T-helper 17 cell (primary cell): ENCODE results near the gene POLR3G. TPM values are rescaled to one million over a fixed set of nuclear protein-coding genes. Genes with fewer than 3 reads are reported as not detected.

Source experiments
- ATAC-seq: fragments of 150-1000 bp; cut with Tn5 transposase; 2 replicates; pipeline ENCODE4 v1.10.0; 2021; ENCODE audit warnings: mild to moderate bottlenecking, moderate library complexity
- DNase-seq, 3 donors: peaks; one replicate each; pipeline versions ENCODE4 v3.0.0 to v3.0.0-alpha.2; 2020 to 2021
- H3K9me3 ChIP-seq: one replicate; pipeline ENCODE4 v1.7.0; 2013; ENCODE audit warnings: low read length, mild to moderate bottlenecking; ENCODE audit not compliant: control insufficient read depth, poor library complexity, severe bottlenecking
- H3K27ac Mint-ChIP-seq: one replicate; pipeline ENCODE4 v1.8.0; 2022; ENCODE audit warnings: mild to moderate bottlenecking, moderate library complexity, mixed read lengths
- H3K27me3 Mint-ChIP-seq: one replicate; pipeline ENCODE4 v1.8.0; 2022; ENCODE audit warnings: mixed read lengths
- H3K36me3 Mint-ChIP-seq: one replicate; pipeline ENCODE4 v1.8.0; 2022; ENCODE audit warnings: low read depth, mixed read lengths
- H3K4me1 Mint-ChIP-seq: one replicate; pipeline ENCODE4 v1.8.0; 2022; ENCODE audit warnings: mild to moderate bottlenecking, mixed read lengths
- H3K4me3 Mint-ChIP-seq: one replicate; pipeline ENCODE4 v1.8.0; 2022; ENCODE audit warnings: mild to moderate bottlenecking, moderate library complexity, mixed read lengths
- total RNA-seq, 4 donors: library from RNA in 2 of 4; stranded (reverse) in 2 of 4; gene quantifications; one replicate each; pipeline ENCODE4 v1.2.3 and lab custom pipeline; 2022 to 2026

The POLR3G gene
- total RNA-seq, 2 donors from 2014 or later: 0.21 to 0.77 TPM

DNA sequence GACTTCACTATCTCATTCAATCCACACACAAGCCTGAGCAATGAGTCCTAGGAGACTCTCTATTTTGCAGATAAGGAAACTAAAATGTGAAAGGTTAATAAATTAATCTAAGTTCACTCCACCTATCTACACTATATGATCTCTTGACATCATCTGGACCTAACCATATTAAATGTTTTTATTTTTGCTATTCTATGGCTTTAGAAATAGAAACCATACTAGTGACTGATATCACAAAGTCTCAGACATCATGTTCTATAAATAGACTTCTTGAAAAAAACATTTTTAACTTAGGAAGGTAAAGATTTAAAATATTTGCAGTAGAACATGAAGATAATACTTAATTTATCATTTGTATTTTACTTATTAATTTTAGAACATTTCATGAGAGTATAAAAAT, 74.6 kb downstream of the POLR3G start:
- Mint-ChIP-seq H3K4me3 (no peak overlapping the region), H3K27me3 (peaks cover 60% of the 10 kb centered on the region)

DNA sequence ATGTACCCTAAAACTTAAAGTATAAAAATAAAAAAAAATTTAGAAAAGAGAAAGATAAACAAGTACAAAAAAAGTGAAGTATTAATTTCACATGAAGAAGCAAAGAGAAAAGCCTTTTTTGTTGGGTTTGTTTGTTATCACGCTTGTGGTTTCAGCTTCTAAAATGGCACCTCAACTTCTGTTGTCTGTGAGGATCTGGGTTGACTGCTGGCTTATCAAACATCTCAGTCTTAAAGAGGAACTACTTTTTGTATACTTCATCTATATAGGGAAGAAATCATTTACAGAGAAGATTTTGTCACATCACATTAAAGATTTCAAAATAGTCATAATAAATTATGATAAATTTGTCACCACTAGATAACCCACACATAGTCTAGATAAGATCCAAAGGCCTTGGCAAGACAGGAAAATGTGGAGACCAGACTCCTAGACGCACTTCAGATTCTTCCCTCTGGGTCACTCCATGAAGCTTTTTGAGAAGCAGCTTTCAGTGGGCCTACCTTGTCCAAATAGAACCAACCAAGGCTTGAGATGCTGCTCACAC, 75.1 kb downstream of the POLR3G start:
- Mint-ChIP-seq H3K27ac (no peak overlapping the region), H3K27me3 (peaks cover 61% of the 10 kb centered on the region), H3K4me3 (no peak overlapping the region), H3K36me3 (no peaks in the 10 kb centered on the region), H3K4me1 (peaks cover 2% of the 10 kb centered on the region)
- H3K9me3 ChIP-seq: no peaks in the 10 kb centered on the region
- ATAC-seq (peak; percentile 16), DNase-seq (no peak)

More for the DNA sequence above, 74.6 kb downstream of the POLR3G start:
- DNase-seq (no peak), ATAC-seq (no peak)
- H3K27ac Mint-ChIP-seq: no peak overlapping the region
- no peaks in the 10 kb centered on the region for H3K9me3 ChIP-seq
- peaks cover 2% of the 10 kb centered on the region for H3K4me1 Mint-ChIP-seq
- no peaks in the 10 kb centered on the region for H3K36me3 Mint-ChIP-seq

DNA sequence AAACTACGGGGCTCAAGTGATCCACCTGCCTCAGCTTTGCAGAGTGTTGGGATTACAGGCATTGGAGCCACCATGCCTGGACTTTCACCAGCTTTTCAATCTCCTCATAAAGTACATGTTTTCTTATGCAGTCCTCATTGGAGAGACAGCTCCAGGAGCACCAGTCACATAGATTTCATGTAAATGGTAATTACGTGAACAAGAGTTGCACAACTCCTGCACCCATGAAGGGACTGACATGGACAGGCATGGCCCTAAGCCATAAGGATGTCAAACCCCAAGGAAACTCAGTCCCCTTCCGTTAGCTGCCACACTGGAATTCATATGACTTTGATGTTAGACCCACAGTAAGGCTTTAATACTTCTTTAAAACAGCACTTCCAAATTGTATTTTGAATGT, 76.3 kb downstream of the POLR3G start:
- Mint-ChIP-seq H3K27me3 (peaks cover 65% of the 10 kb centered on the region), H3K36me3 (no peaks in the 10 kb centered on the region), H3K27ac (no peak overlapping the region), H3K4me1 (peaks cover 2% of the 10 kb centered on the region), H3K4me3 (no peak overlapping the region)
- ATAC-seq (no peak), DNase-seq (no peak)
- H3K9me3 ChIP-seq: no peaks in the 10 kb centered on the region

- H3K9me3 ChIP-seq: no peaks in the 10 kb centered on the region
- Mint-ChIP-seq H3K36me3 (no peaks in the 10 kb centered on the region), H3K4me3 (no peak overlapping the region), H3K4me1 (peaks cover 2% of the 10 kb centered on the region), H3K27me3 (peaks cover 67% of the 10 kb centered on the region), H3K27ac (no peak overlapping the region)
- ATAC-seq: no peak
- DNase-seq: no peak
These were observed 76.7 kb downstream of the POLR3G start for GRCh38 chr5:90551376-90551775.

DNA sequence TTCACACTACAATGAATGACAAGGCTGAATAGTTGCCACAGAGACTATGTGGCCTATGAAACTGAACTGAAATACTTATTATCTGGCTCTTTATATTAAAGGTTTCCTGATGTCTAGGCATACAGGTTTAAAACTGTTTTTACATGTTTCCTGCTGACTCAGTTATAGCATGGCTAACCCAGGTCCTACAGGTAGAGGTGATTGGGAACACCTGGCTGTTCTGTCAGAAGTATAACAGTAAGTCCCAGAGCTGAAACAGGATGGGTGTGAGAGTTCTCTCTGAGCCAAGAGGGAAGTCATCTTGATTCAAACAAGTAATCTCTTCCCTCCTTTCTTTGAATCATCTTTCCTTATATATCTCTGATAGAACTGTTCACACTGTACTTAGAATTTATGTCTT, 79.0 kb downstream of the POLR3G start:
- H3K36me3 Mint-ChIP-seq: no peaks in the 10 kb centered on the region
- H3K27me3 Mint-ChIP-seq: peaks cover 78% of the 10 kb centered on the region
- no peak overlapping the region for H3K4me3 Mint-ChIP-seq
- ATAC-seq: no peak
- H3K4me1 Mint-ChIP-seq: peaks cover 13% of the 10 kb centered on the region
- no peak for DNase-seq
- H3K9me3 ChIP-seq: no peaks in the 10 kb centered on the region
- H3K27ac Mint-ChIP-seq: no peak overlapping the region

- Mint-ChIP-seq H3K4me1 (peaks cover 17% of the 10 kb centered on the region), H3K36me3 (no peaks in the 10 kb centered on the region), H3K27me3 (peaks cover 85% of the 10 kb centered on the region), H3K27ac (no peak overlapping the region), H3K4me3 (no peak overlapping the region)
- no peaks in the 10 kb centered on the region for H3K9me3 ChIP-seq
- no peak for ATAC-seq
- no peak for DNase-seq
These were observed 79.8 kb downstream of the POLR3G start for GRCh38 chr5:90554358-90555006.

GRCh38 chr5:90555666-90556065, 81.0 kb downstream of the POLR3G start:
- Mint-ChIP-seq H3K4me1 (peaks cover 15% of the 10 kb centered on the region), H3K27ac (no peak overlapping the region), H3K36me3 (no peaks in the 10 kb centered on the region), H3K4me3 (no peak overlapping the region), H3K27me3 (peaks cover 88% of the 10 kb centered on the region)
- ATAC-seq (no peak), DNase-seq (no peak)
- H3K9me3 ChIP-seq: no peaks in the 10 kb centered on the region

GRCh38 chr5:90557391-90557790, 82.7 kb downstream of the POLR3G start:
- Mint-ChIP-seq H3K36me3 (no peaks in the 10 kb centered on the region), H3K27ac (no peak overlapping the region), H3K27me3 (peaks cover 83% of the 10 kb centered on the region), H3K4me3 (peak overlapping the region; percentile 86), H3K4me1 (peaks cover 15% of the 10 kb centered on the region)
- no peak for DNase-seq
- H3K9me3 ChIP-seq: no peaks in the 10 kb centered on the region
- ATAC-seq: no peak

- H3K36me3 Mint-ChIP-seq: no peaks in the 10 kb centered on the region
- no peaks in the 10 kb centered on the region for H3K9me3 ChIP-seq
- peaks cover 80% of the 10 kb centered on the region for H3K27me3 Mint-ChIP-seq
- H3K4me3 Mint-ChIP-seq: peak overlapping the region; percentile 86
- ATAC-seq: no peak
- H3K27ac Mint-ChIP-seq: no peak overlapping the region
- peaks cover 15% of the 10 kb centered on the region for H3K4me1 Mint-ChIP-seq
- DNase-seq: no peak
These were observed 83.2 kb downstream of the POLR3G start for GRCh38 chr5:90557871-90558270.

- peaks cover 15% of the 10 kb centered on the region for H3K4me1 Mint-ChIP-seq
- no peak within 1 kb of the TSS for H3K27ac Mint-ChIP-seq
- H3K4me3 Mint-ChIP-seq: peak within 1 kb of the TSS; percentile 86
- peak; percentile 47 for ATAC-seq
- no peaks in the 10 kb centered on the region for H3K9me3 ChIP-seq
- H3K27me3 Mint-ChIP-seq: peaks cover 77% of the 10 kb centered on the region
- DNase-seq: no peak
- H3K36me3 Mint-ChIP-seq: no peaks in the 10 kb centered on the region
These were observed 83.9 kb downstream of the POLR3G start, which contains the start of gene ADGRV1 for GRCh38 chr5:90558344-90559192. TSS of gene ADGRV1 (plus strand) at chr5:90558797. CDS start at chr5:90558896, 99 bp downstream.

DNA sequence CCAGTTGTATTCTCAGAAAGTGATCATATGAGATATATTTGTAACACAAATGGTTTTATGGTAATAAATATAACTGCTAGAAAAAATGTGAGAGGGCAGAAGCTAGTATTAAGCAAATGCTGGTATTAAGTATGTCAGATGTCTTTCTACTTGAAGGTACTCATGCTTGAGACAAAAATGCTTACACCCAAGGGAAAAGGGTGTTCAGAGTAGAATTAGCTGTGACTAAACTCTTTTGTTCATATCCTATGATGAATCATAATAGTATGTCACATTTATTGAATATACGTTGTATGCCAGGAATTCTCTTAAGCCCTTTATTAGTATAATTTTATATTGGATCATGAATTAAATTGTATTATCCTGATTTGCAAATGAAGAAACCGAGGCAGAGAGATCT, 86.1 kb downstream of the POLR3G start:
- DNase-seq: no peak
- H3K4me3 Mint-ChIP-seq: no peak overlapping the region

DNA sequence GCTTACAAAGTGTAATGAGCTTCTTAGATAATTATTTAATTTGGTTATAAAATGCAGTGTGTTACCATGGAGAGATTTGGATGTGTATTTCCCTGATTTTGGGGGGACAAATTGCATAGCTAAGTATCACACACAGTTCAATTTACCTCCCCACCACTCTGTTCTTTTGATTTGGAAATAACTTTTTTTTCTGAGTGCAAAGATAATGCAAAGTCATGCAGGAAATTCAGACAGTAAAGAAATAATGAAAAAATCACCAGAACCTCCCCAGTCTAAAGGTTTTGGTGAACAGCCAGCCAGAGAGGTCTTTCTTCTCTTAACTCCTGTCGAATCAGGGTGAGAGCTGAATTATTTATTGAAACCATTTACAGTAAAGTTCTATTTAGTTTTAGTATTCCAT, 87.1 kb downstream of the POLR3G start:
- H3K27me3 Mint-ChIP-seq: peaks cover 51% of the 10 kb centered on the region
- no peaks in the 10 kb centered on the region for H3K9me3 ChIP-seq
- no peak overlapping the region for H3K4me3 Mint-ChIP-seq
- no peak for ATAC-seq
- H3K36me3 Mint-ChIP-seq: no peaks in the 10 kb centered on the region
- no peak for DNase-seq
- peaks cover 15% of the 10 kb centered on the region for H3K4me1 Mint-ChIP-seq
- no peak overlapping the region for H3K27ac Mint-ChIP-seq

More for the DNA sequence above, 86.1 kb downstream of the POLR3G start:
- no peak for ATAC-seq
- H3K27ac Mint-ChIP-seq: no peak overlapping the region
- peaks cover 15% of the 10 kb centered on the region for H3K4me1 Mint-ChIP-seq
- H3K36me3 Mint-ChIP-seq: no peaks in the 10 kb centered on the region
- H3K27me3 Mint-ChIP-seq: peaks cover 61% of the 10 kb centered on the region
- no peaks in the 10 kb centered on the region for H3K9me3 ChIP-seq

- Mint-ChIP-seq H3K4me3 (no peak overlapping the region), H3K4me1 (peaks cover 15% of the 10 kb centered on the region), H3K27me3 (peaks cover 45% of the 10 kb centered on the region), H3K27ac (no peak overlapping the region), H3K36me3 (no peaks in the 10 kb centered on the region)
- ATAC-seq (no peak), DNase-seq (no peak)
- H3K9me3 ChIP-seq: no peaks in the 10 kb centered on the region
These were observed 87.7 kb downstream of the POLR3G start for GRCh38 chr5:90562341-90562740.
